ENCODE data around the gene PYROXD2. TPM values are rescaled to one million over a fixed set of nuclear protein-coding genes. Genes with fewer than 3 reads are reported as not detected.

Gene PYROXD2
- total and polyA plus RNA-seq, 2 experiments from 2014 or later = 1.3 to 2.6 TPM

DNA sequence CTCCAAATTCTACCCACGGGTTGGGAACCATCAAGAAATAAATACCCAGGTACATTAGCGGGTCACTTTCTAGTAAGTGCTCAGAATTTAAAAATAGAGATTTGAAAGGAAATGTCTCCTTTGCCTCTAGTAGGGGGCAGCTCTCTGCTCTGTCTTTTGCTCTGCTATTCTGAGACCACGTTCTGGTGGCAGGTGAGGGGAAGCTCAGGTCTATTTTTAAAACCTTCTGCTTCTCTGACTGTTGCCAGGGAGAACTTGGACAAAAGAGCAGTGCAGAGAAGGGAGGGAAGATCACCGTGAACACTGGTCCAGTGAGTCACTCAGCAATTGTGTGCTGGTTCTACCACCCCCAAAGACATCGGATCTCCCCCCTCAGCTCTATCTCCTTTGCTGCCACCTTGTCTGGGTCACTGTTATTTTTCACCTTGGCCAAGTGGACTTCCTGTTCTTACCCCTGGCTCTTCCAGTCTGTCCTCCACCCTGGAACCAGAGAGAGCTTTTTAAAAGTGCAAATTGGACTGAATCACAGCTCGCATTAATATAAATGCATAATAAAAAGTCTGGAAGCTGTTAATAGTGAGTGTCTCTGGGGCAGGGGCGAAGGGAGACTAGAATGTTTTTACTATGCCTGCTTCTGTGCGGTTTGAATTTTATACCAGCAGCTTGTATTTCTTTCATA lies 74.6 kb downstream of the PYROXD2 start (continued):
- TF ChIP-seq ZNF331 (CRISPR knock-in tag; IDR thresholded peaks at IDR 0.05; ENCODE audit: low read depth) (no peak), EZH2 (IDR thresholded peaks at IDR 0.05; ENCODE audit: low read depth, unreplicated experiment) (no peak)
- TF ChIP-seq, protein P1, sequence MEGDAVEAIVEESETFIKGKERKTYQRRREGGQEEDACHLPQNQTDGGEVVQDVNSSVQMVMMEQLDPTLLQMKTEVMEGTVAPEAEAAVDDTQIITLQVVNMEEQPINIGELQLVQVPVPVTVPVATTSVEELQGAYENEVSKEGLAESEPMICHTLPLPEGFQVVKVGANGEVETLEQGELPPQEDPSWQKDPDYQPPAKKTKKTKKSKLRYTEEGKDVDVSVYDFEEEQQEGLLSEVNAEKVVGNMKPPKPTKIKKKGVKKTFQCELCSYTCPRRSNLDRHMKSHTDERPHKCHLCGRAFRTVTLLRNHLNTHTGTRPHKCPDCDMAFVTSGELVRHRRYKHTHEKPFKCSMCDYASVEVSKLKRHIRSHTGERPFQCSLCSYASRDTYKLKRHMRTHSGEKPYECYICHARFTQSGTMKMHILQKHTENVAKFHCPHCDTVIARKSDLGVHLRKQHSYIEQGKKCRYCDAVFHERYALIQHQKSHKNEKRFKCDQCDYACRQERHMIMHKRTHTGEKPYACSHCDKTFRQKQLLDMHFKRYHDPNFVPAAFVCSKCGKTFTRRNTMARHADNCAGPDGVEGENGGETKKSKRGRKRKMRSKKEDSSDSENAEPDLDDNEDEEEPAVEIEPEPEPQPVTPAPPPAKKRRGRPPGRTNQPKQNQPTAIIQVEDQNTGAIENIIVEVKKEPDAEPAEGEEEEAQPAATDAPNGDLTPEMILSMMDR (conservative IDR thresholded peaks at IDR 0.05; ENCODE audit: low read depth in 2 of 2) = no peak

DNA sequence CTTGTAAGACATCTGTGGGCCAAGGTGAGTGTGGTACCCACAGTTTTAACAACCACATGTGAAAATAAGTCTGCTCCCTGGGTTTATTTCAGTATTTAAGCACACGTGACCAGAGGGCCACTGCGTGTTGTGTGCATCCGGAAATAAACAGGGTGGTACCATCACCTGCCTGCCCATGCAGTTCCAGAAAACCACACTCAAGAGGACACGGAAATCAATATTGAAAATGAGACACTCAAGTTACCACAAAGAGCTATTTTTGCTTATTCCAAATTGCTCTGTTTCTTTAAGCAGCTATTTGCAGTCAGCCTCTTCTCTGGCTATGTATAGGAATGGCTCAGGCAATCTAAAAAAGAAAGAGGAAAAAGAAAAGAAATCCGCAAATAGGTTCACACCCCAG lies 75.2 kb downstream of the PYROXD2 start:
- no peaks in the 10 kb centered on the region for H3F3A ChIP-seq (replicated peaks; ENCODE audit: low read depth)
- Mint-ChIP-seq H3K27me3 (ENCODE audit: insufficient read depth, low read depth, poor library complexity) (peaks cover 8% of the 10 kb centered on the region), H3K27ac (no peak overlapping the region), H3K4me1 (no peaks in the 10 kb centered on the region), H3K4me3 (no peak overlapping the region), H3K9me3 (no peaks in the 10 kb centered on the region), H3K36me3 (ENCODE audit: low read depth) (no peaks in the 10 kb centered on the region)
- DNase-seq (ENCODE audit: low spot score) = no peak
- no peak overlapping the region for H3K4me3 ChIP-seq
- no peaks in the 10 kb centered on the region for H3K4me1 ChIP-seq (ENCODE audit: insufficient read depth)
- H3K36me3 ChIP-seq (ENCODE audit: insufficient read depth) = no peaks in the 10 kb centered on the region
- H3K27me3 ChIP-seq (ENCODE audit: insufficient read depth) = no peaks in the 10 kb centered on the region
- no peak for TF ChIP-seq EZH2phosphoT487 (IDR thresholded peaks at IDR 0.05; ENCODE audit: unreplicated experiment)
- no peak for TF ChIP-seq EZH2 (IDR thresholded peaks at IDR 0.05; ENCODE audit: low read depth, unreplicated experiment)
- TF ChIP-seq, protein P2, sequence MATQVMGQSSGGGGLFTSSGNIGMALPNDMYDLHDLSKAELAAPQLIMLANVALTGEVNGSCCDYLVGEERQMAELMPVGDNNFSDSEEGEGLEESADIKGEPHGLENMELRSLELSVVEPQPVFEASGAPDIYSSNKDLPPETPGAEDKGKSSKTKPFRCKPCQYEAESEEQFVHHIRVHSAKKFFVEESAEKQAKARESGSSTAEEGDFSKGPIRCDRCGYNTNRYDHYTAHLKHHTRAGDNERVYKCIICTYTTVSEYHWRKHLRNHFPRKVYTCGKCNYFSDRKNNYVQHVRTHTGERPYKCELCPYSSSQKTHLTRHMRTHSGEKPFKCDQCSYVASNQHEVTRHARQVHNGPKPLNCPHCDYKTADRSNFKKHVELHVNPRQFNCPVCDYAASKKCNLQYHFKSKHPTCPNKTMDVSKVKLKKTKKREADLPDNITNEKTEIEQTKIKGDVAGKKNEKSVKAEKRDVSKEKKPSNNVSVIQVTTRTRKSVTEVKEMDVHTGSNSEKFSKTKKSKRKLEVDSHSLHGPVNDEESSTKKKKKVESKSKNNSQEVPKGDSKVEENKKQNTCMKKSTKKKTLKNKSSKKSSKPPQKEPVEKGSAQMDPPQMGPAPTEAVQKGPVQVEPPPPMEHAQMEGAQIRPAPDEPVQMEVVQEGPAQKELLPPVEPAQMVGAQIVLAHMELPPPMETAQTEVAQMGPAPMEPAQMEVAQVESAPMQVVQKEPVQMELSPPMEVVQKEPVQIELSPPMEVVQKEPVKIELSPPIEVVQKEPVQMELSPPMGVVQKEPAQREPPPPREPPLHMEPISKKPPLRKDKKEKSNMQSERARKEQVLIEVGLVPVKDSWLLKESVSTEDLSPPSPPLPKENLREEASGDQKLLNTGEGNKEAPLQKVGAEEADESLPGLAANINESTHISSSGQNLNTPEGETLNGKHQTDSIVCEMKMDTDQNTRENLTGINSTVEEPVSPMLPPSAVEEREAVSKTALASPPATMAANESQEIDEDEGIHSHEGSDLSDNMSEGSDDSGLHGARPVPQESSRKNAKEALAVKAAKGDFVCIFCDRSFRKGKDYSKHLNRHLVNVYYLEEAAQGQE (IDR thresholded peaks at IDR 0.05; ENCODE audit: unreplicated experiment) = no peak
- TF ChIP-seq POLR2AphosphoS5 (IDR thresholded peaks at IDR 0.05; ENCODE audit: low read depth) = no peak
- TF ChIP-seq, protein P3, sequence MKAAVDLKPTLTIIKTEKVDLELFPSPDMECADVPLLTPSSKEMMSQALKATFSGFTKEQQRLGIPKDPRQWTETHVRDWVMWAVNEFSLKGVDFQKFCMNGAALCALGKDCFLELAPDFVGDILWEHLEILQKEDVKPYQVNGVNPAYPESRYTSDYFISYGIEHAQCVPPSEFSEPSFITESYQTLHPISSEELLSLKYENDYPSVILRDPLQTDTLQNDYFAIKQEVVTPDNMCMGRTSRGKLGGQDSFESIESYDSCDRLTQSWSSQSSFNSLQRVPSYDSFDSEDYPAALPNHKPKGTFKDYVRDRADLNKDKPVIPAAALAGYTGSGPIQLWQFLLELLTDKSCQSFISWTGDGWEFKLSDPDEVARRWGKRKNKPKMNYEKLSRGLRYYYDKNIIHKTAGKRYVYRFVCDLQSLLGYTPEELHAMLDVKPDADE (IDR thresholded peaks at IDR 0.05) = no peak
- TF ChIP-seq NANOG (IDR thresholded peaks at IDR 0.05; ENCODE audit: borderline replicate concordance) = no peak
- TF ChIP-seq, protein P1 (conservative IDR thresholded peaks at IDR 0.05; ENCODE audit: low read depth in 2 of 2) = no peak
- H3K4me2 ChIP-seq = no peak overlapping the region
- no peaks in the 10 kb centered on the region for H4K20me1 ChIP-seq (replicated peaks; ENCODE audit: insufficient read depth)
- peak overlapping the region; percentile 32; the same call in 1 of the 2 replicates for H2AFZ ChIP-seq
- no peak overlapping the region for H3K27ac ChIP-seq (ENCODE audit: low read depth)
- H3K79me2 ChIP-seq (replicated peaks; ENCODE audit: insufficient read depth) = no peaks in the 10 kb centered on the region
- ATAC-seq = no peak
- H3K9me2 ChIP-seq (ENCODE audit: insufficient read depth) = no peaks in the 10 kb centered on the region
